Lower lobe of right lung (tissue), 2 donors: ENCODE data around the gene CLRN3. TPM values are rescaled to one million over a fixed set of nuclear protein-coding genes. Genes with fewer than 3 reads are reported as not detected.

Source experiments
- ATAC-seq, 2 donors: fragments of 200-7000 bp; cut with Tn5 transposase; one replicate each; pipeline ENCODE4 v1.9.1; 2020 to 2022; ENCODE audit warnings: mild to moderate bottlenecking in 2 of 2, moderate library complexity in 2 of 2
- DNase-seq: peaks from one replicate; pipeline ENCODE4 v3.0.0-alpha.2; 2020
- H3K27ac ChIP-seq: fragments of 200-600 bp; one replicate; pipeline ENCODE4 v1.8.0; 2022
- H3K27me3 ChIP-seq: fragments of 200-600 bp; one replicate; pipeline ENCODE4 v1.8.0; 2022; ENCODE audit warnings: low read depth
- H3K36me3 ChIP-seq: fragments of 200-600 bp; one replicate; pipeline ENCODE4 v1.8.0; 2022; ENCODE audit warnings: mild to moderate bottlenecking
- H3K4me1 ChIP-seq: fragments of 200-600 bp; one replicate; pipeline ENCODE4 v1.8.0; 2022
- H3K4me3 ChIP-seq: fragments of 200-600 bp; one replicate; pipeline ENCODE4 v1.8.0; 2022; ENCODE audit warnings: mild to moderate bottlenecking
- H3K9me3 ChIP-seq: fragments of 200-600 bp; one replicate; pipeline ENCODE4 v1.8.0; 2022
- intact Hi-C: fragments of 100-400 bp; cut with DNase I; formaldehyde crosslinking; loops from one replicate; pipeline ENCODE4 v1.11.0; 2022
- total RNA-seq: library from RNA; stranded (reverse); fragmentation: NEBNext Ultra II Directional; extraction: Animal tissue kit (Norgen Biotek cat#: 25700); gene quantifications from one replicate; pipeline ENCODE4 v1.2.1, GENCODE V29; 2021
- TF ChIP-seq, protein P1 (sequence below): fragments of 200-600 bp; IDR thresholded peaks from one replicate; pipeline ENCODE4 v1.8.0; 2022; ENCODE audit warnings: antibody characterized with exemption, mild to moderate bottlenecking
- donor health status: DM: no; HTN: yes; CAD: no; lungs with severe emphysema.

CLRN3 gene
- total RNA-seq, 1 donor from 2014 or later: not detected

DNA sequence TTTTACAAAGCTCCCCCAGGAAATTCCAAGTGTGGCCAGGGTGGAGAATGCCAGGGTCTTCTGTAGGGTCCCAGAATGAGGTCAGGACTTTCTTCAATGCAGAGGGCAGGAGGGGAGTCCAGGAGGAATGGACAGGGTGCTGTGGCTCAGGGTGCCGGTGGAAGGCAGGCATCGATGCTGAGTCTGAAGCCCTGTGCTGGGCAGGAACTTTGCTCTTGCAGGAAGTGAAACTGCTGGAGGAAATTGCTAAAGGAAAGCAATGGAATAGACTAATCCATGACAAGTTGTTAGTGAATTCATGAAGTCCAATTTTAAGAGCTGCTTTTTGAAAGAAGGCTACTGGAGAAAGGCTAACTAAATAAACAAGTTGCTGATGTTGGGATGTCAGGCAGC is 29.0 kb upstream of the CLRN3 start:
- Histone ChIP-seq H3K27me3 (no peaks in the 10 kb centered on the region), H3K4me1 (peaks cover 79% of the 10 kb centered on the region), H3K4me3 (no peak overlapping the region), H3K9me3 (no peaks in the 10 kb centered on the region), H3K27ac (peak overlapping the region; percentile 63), H3K36me3 (no peaks in the 10 kb centered on the region)
- no peak for DNase-seq
- no peak for ATAC-seq
- intact Hi-C loops: no loop called here
- TF ChIP-seq, protein P1, sequence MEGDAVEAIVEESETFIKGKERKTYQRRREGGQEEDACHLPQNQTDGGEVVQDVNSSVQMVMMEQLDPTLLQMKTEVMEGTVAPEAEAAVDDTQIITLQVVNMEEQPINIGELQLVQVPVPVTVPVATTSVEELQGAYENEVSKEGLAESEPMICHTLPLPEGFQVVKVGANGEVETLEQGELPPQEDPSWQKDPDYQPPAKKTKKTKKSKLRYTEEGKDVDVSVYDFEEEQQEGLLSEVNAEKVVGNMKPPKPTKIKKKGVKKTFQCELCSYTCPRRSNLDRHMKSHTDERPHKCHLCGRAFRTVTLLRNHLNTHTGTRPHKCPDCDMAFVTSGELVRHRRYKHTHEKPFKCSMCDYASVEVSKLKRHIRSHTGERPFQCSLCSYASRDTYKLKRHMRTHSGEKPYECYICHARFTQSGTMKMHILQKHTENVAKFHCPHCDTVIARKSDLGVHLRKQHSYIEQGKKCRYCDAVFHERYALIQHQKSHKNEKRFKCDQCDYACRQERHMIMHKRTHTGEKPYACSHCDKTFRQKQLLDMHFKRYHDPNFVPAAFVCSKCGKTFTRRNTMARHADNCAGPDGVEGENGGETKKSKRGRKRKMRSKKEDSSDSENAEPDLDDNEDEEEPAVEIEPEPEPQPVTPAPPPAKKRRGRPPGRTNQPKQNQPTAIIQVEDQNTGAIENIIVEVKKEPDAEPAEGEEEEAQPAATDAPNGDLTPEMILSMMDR: no peak

DNA sequence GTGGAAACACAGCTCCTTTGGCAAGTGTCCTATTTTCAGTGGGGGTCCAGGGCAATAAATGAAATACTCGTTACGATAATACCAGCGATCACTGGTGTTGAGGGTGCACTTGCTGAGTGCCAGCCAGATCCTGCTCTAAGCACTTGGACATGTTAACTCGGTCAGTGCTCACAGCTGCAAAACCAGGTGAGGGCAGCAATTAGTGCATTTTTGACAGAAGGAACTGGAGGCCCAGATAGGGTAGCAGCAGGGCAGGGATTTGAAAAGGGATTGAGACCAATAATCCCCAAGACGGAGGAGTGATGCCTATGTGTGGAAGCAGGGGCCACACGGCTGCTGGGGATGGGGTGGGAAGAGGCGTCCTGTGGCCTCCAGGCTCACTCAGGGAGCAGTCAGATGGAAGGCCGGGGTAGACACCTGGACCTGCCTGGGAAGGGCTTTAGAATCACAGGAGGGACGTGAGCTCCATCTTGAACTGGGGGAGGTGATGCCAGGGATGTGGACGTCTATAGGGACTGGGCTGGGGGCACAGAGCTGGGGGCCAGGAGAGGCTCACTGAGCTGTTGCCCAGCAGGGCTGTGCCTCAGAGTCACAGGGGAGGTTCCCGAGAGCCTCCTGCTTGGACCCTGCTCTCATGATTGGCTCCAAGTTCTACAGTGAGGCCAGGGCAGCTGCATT is 28.5 kb upstream of the CLRN3 start:
- peak overlapping the region; percentile 63 for H3K27ac ChIP-seq
- ATAC-seq (no peak), DNase-seq (no peak)
- H3K27me3 ChIP-seq: no peaks in the 10 kb centered on the region
- H3K9me3 ChIP-seq: no peaks in the 10 kb centered on the region
- TF ChIP-seq, protein P1: no peak
- no peak overlapping the region for H3K4me3 ChIP-seq
- H3K4me1 ChIP-seq: peaks cover 74% of the 10 kb centered on the region
- intact Hi-C loops: no loop called here
- no peaks in the 10 kb centered on the region for H3K36me3 ChIP-seq

DNA sequence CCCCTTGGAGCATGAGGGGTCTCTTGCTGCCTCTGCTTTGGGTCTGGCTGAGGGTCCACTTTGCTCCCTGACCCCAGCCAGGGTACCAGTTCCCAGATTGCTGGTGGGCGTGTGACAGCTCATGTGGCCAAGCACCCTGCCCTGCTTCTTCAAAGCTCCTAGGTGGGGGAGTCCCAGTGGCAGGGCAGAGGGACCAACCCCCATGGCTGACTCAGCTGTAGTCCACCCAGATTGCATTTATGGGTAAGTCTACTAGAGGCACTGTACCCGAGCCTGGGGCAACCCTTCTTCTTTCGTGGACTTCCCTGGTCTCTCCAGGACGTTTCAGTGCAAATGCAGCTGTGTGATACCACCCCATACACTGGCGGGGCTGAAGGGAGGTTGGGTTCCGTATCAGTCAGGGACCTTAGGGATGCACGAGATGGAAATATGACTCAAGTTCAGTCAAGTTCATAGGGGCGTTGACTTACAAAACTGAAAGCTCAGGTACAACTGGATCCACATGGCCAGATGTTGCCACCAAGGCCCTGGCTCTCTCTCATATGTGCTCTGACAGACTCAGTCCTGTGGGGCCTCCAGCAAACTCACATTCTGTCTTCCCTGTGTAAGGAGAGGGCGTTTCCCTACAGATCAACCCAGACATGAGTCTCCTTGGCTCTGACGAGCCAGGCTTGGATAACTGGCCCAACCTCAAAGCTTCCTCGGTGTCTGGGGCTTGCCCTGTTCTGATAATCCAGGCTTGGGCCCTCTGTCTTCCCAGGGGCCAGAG is 27.7 kb upstream of the CLRN3 start:
- intact Hi-C loops: no loop called here
- no peaks in the 10 kb centered on the region for H3K27me3 ChIP-seq
- DNase-seq: no peak
- no peak overlapping the region for H3K4me3 ChIP-seq
- no peaks in the 10 kb centered on the region for H3K9me3 ChIP-seq
- H3K36me3 ChIP-seq: no peaks in the 10 kb centered on the region
- ATAC-seq: no peak
- H3K27ac ChIP-seq: peak overlapping the region; percentile 63
- H3K4me1 ChIP-seq: peaks cover 67% of the 10 kb centered on the region
- TF ChIP-seq, protein P1: no peak

DNA sequence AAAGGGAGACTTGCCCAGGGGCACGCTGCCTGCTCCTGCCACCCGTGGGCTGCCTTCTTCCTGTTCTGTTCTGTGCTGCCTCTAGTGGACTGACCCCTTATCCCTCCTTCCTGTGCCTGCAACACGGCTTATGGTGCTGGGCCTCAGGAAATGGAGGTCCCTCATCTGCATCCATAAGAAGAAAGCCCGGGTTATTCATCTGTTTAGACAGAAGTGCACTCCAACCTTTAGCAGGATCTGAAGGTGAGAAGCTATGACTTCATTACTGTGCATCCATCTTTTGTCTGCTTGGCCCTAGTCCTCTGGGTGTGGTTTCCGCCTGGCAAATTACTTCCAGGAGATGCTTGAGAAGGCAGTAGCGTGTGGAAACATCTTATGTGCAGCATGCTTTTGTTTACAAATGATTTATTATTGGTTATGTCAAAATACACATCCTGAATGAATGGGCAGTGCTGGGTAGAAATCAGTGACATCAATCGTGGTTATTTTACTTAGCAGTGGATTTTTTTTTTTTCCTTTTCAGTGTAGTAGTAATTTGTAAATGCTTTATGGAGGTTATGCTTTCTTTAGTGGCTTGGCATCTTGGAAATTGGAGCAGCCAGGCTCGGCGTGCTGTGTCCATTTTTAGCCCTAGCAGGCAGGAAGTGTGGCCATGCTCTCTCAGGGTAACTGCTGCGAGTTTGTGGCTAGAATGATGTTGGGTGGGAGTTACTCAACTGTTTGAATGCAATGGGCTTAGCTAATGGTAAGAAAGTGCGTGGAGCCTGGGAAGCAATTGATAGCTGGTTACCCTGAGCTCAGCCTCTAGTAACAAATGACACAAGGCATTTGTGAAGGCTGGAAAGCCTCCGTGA is 26.9 kb upstream of the CLRN3 start:
- no peaks in the 10 kb centered on the region for H3K36me3 ChIP-seq
- intact Hi-C loops: no loop called here
- ATAC-seq: peak in 1 of 2 donors; percentile 13
- H3K9me3 ChIP-seq: no peaks in the 10 kb centered on the region
- TF ChIP-seq, protein P1: peak; percentile 26
- no peaks in the 10 kb centered on the region for H3K27me3 ChIP-seq
- H3K4me1 ChIP-seq: peaks cover 58% of the 10 kb centered on the region
- peak overlapping the region; percentile 63 for H3K27ac ChIP-seq
- H3K4me3 ChIP-seq: no peak overlapping the region
- no peak for DNase-seq

DNA sequence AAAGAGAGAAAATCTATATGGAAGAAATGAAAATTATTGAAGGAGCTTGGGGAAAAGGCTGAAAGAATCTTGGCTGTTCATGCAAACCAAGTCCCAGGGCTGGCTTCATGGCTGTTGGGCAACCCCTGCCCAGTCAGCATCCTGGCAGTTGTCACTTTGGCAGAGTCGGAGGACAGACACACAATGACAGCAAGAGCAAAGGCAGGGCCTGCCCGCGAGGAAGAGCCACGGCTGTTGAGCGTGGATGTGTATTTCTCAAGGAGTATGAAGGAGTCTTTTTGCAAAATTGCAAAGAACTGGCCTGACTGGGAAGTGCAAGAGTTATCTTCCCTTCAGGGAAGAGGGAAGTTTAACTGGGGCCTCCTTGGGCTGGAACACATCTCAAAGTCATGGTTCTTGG is 25.8 kb upstream of the CLRN3 start:
- no peak for ATAC-seq
- no peaks in the 10 kb centered on the region for H3K27me3 ChIP-seq
- intact Hi-C loops: no loop called here
- H3K27ac ChIP-seq: no peak overlapping the region
- H3K36me3 ChIP-seq: no peaks in the 10 kb centered on the region
- H3K4me3 ChIP-seq: no peak overlapping the region
- H3K9me3 ChIP-seq: no peaks in the 10 kb centered on the region
- TF ChIP-seq, protein P1: no peak
- H3K4me1 ChIP-seq: peaks cover 50% of the 10 kb centered on the region
- no peak for DNase-seq
